Astrocyte of the hippocampus (primary cell): ENCODE data around the gene OXSR1.
"Not testable (repeated sequence)": the region's sequence is repeated elsewhere in the genome, so short reads cannot be mapped to it uniquely, and the experiment has no call there.

ENCODE experiments used
- DNase-seq: peaks from one replicate; pipeline ENCODE4 v3.0.0; 2011; ENCODE audit warnings: low read depth, low spot score

Gene OXSR1

GRCh38 chr3:38165722-38166387, 518 bp downstream of the OXSR1 start:
- no peak for DNase-seq

- DNase-seq, result no peak
Measured at GRCh38 chr3:38167591-38167990, 2.3 kb downstream of the OXSR1 start.

GRCh38 chr3:38168151-38169026, 3.1 kb downstream of the OXSR1 start:
- peak; percentile 77 for DNase-seq

- no peak for DNase-seq
Measured at GRCh38 chr3:38169027-38169317, 3.6 kb downstream of the OXSR1 start.

- no peak for DNase-seq
Measured at GRCh38 chr3:38170722-38171121, 5.4 kb downstream of the OXSR1 start.

GRCh38 chr3:38171622-38172021, 6.3 kb downstream of the OXSR1 start:
- DNase-seq, result no peak

GRCh38 chr3:38173834-38174418, 8.6 kb downstream of the OXSR1 start:
- DNase-seq, result no peak

- DNase-seq, result peak; percentile 8
Measured at GRCh38 chr3:38177181-38177580, 11.8 kb downstream of the OXSR1 start.

- DNase-seq, result no peak
Measured at GRCh38 chr3:38186781-38187180, 21.4 kb downstream of the OXSR1 start.

GRCh38 chr3:38190481-38190881, 25.1 kb downstream of the OXSR1 start:
- no peak for DNase-seq

- DNase-seq, result not testable (repeated sequence)
Measured at GRCh38 chr3:38202931-38203330, 37.6 kb downstream of the OXSR1 start.

GRCh38 chr3:38203690-38204089, 38.4 kb downstream of the OXSR1 start:
- no peak for DNase-seq

- DNase-seq, result no peak
Measured at GRCh38 chr3:38204599-38205471, 39.5 kb downstream of the OXSR1 start.

GRCh38 chr3:38205472-38205805, 40.1 kb downstream of the OXSR1 start:
- DNase-seq, result no peak

GRCh38 chr3:38207254-38208003, 42.1 kb downstream of the OXSR1 start:
- no peak for DNase-seq

GRCh38 chr3:38210141-38210757, 44.9 kb downstream of the OXSR1 start:
- DNase-seq, result no peak

- DNase-seq, result no peak
Measured at GRCh38 chr3:38212141-38212540, 46.8 kb downstream of the OXSR1 start.

- DNase-seq, result no peak
Measured at GRCh38 chr3:38214560-38214959, 49.2 kb downstream of the OXSR1 start.

- no peak for DNase-seq
Measured at GRCh38 chr3:38219609-38220197, 54.4 kb downstream of the OXSR1 start.

GRCh38 chr3:38221005-38221404, 55.7 kb downstream of the OXSR1 start:
- no peak for DNase-seq
